ENCODE measurements around the gene MATN1.
A peak's percentile ranks its signal among the peaks of the same experiment; 100 is the strongest.

Gene MATN1

GRCh38 chr1:30718636-30719405 lies 4.6 kb downstream of the MATN1 start:
- no peaks in the 10 kb centered on the region for H4K20me1 ChIP-seq (ENCODE audit: insufficient read depth)
- TF ChIP-seq CTCF (conservative IDR thresholded peaks at IDR 0.05; ENCODE audit: low read depth, low read length): peak; percentile 97
- H3K27ac ChIP-seq: peak overlapping the region; percentile 93
- H3K79me2 ChIP-seq (ENCODE audit: insufficient read depth, low read depth): no peaks in the 10 kb centered on the region
- peak overlapping the region; percentile 97 for H3K9ac ChIP-seq
- H3K4me2 ChIP-seq: peak overlapping the region; percentile 84
- no peaks in the 10 kb centered on the region for H3K36me3 ChIP-seq (ENCODE audit: insufficient read depth)
- peak overlapping the region; percentile 79 for H3K4me3 ChIP-seq (IDR thresholded peaks at IDR 0.05; ENCODE audit: insufficient read depth, low read depth, low read length)
- H3K27me3 ChIP-seq (ENCODE audit: insufficient read depth, low read depth): no peaks in the 10 kb centered on the region
- H3K4me1 ChIP-seq (ENCODE audit: low read depth, poor library complexity, severe bottlenecking): peaks cover 5% of the 10 kb centered on the region
- peak overlapping the region; percentile 82 for H2AFZ ChIP-seq (ENCODE audit: low read depth)

- no peak overlapping the region for H3K4me3 ChIP-seq (IDR thresholded peaks at IDR 0.05; ENCODE audit: insufficient read depth, low read depth, low read length)
- H3K27me3 ChIP-seq (ENCODE audit: insufficient read depth, low read depth): no peaks in the 10 kb centered on the region
- no peak overlapping the region for H3K27ac ChIP-seq
- H2AFZ ChIP-seq (ENCODE audit: low read depth): no peak overlapping the region
- peaks cover 5% of the 10 kb centered on the region for H3K4me1 ChIP-seq (ENCODE audit: low read depth, poor library complexity, severe bottlenecking)
- no peaks in the 10 kb centered on the region for H3K36me3 ChIP-seq (ENCODE audit: insufficient read depth)
- no peak overlapping the region for H3K9ac ChIP-seq
- TF ChIP-seq CTCF (conservative IDR thresholded peaks at IDR 0.05; ENCODE audit: low read depth, low read length): no peak
- H3K4me2 ChIP-seq: peak overlapping the region; percentile 36; the same call in 1 of the 2 replicates
- H3K79me2 ChIP-seq (ENCODE audit: insufficient read depth, low read depth): no peaks in the 10 kb centered on the region
- H4K20me1 ChIP-seq (ENCODE audit: insufficient read depth): no peaks in the 10 kb centered on the region
Measured at GRCh38 chr1:30718091-30718635, 5.2 kb downstream of the MATN1 start.

- no peak for TF ChIP-seq CTCF (conservative IDR thresholded peaks at IDR 0.05; ENCODE audit: low read depth, low read length)
- Histone ChIP-seq H3K27ac (no peak overlapping the region), H3K4me2 (no peak overlapping the region), H3K79me2 (ENCODE audit: insufficient read depth, low read depth) (no peaks in the 10 kb centered on the region), H3K36me3 (ENCODE audit: insufficient read depth) (no peaks in the 10 kb centered on the region), H4K20me1 (ENCODE audit: insufficient read depth) (no peaks in the 10 kb centered on the region), H3K27me3 (ENCODE audit: insufficient read depth, low read depth) (peaks cover 10% of the 10 kb centered on the region; the same call in 1 of the 2 replicates), H3K4me3 (IDR thresholded peaks at IDR 0.05; ENCODE audit: insufficient read depth, low read depth, low read length) (no peak overlapping the region), H3K4me1 (ENCODE audit: low read depth, poor library complexity, severe bottlenecking) (peaks cover 5% of the 10 kb centered on the region), H3K9ac (no peak overlapping the region), H2AFZ (ENCODE audit: low read depth) (no peak overlapping the region)
Measured at GRCh38 chr1:30716646-30717045, 6.7 kb downstream of the MATN1 start.

- Histone ChIP-seq H3K79me2 (ENCODE audit: insufficient read depth, low read depth) (no peaks in the 10 kb centered on the region), H3K27ac (no peak overlapping the region), H3K9ac (no peak overlapping the region), H2AFZ (ENCODE audit: low read depth) (no peak overlapping the region), H3K4me2 (no peak overlapping the region), H3K27me3 (ENCODE audit: insufficient read depth, low read depth) (peaks cover 18% of the 10 kb centered on the region; the same call in 1 of the 2 replicates), H3K4me1 (ENCODE audit: low read depth, poor library complexity, severe bottlenecking) (peaks cover 5% of the 10 kb centered on the region), H3K36me3 (ENCODE audit: insufficient read depth) (no peaks in the 10 kb centered on the region), H3K4me3 (IDR thresholded peaks at IDR 0.05; ENCODE audit: insufficient read depth, low read depth, low read length) (no peak overlapping the region), H4K20me1 (ENCODE audit: insufficient read depth) (no peaks in the 10 kb centered on the region)
- no peak for TF ChIP-seq CTCF (conservative IDR thresholded peaks at IDR 0.05; ENCODE audit: low read depth, low read length)
Measured at GRCh38 chr1:30715886-30716285, 7.5 kb downstream of the MATN1 start.

All from KMS-11 (cell line).